Measurements from ENCODE around the gene SEC14L2. TPM values are rescaled to one million over a fixed set of nuclear protein-coding genes. Genes with fewer than 3 reads are reported as not detected.

SEC14L2 gene
- total and polyA plus RNA-seq, 8 donors = 2.6 to 6.6 (median 3.8) TPM

DNA sequence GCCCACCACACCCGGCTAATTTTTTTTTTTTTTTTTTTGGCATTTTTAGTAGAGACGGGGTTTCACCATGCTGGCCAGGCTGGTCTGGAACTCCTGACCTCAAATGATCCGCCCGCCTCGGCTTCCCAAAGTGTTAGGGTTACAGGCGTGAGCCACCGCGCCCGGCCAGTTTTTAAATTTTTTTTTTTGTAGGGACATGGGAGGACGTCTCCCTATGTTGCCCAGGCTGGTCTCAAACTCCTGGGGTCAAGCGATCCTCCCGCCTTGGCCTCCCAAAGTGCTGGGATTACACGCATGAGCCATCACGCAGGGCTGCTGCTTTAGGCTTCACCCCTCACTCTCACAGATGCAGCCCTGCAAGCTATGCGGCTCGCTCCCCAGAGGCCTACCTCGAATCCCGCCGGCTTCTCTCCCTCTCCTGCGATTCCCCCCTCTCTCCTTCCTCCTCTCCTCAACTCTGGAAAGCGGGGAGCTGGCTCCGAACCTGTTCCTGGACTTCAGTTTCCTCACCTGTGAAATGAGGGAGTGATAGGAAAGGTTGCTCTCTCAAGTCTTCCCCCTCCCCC lies 39.1 kb upstream of the SEC14L2 start:
- peaks cover 0 to 22% (median 10%) of the 10 kb centered on the region in 3 donors for H3K4me1 ChIP-seq
- intact Hi-C loops (cut with DNase I) = no loop called here
- peak overlapping the region in 2 of 4 donors; percentile 68 to 76 for H3K4me3 ChIP-seq
- no peak for TF ChIP-seq CTCF (IDR thresholded peaks at IDR 0.05)
- DNase-seq (no peak), FAIRE-seq (no peak), ATAC-seq (no peak)
- no peaks in the 10 kb centered on the region for H3K9me3 ChIP-seq
- no peaks in the 10 kb centered on the region for H3K27me3 ChIP-seq
- WGBS, 2 donors = 44 to 51% methylated on average over 22 of the region's 22 CpGs
- no peak overlapping the region for H3K27ac ChIP-seq
- peaks cover 0 to 3% (median 2%) of the 10 kb centered on the region in 3 donors for H3K36me3 ChIP-seq

- WGBS, 2 donors = 77 to 94% methylated on average over 6 of the region's 6 CpGs
- no peaks in the 10 kb centered on the region for H3K36me3 ChIP-seq
- H3K4me1 ChIP-seq = peaks cover 0 to 21% (median 10%) of the 10 kb centered on the region in 3 donors
- H3K27me3 ChIP-seq = no peaks in the 10 kb centered on the region
- no peak overlapping the region for H3K4me3 ChIP-seq
- ATAC-seq (no peak), DNase-seq (no peak), FAIRE-seq (no peak)
- H3K9me3 ChIP-seq = no peaks in the 10 kb centered on the region
- TF ChIP-seq CTCF (IDR thresholded peaks at IDR 0.05) = no peak
- intact Hi-C loops (cut with DNase I) = no loop called here
- H3K27ac ChIP-seq = no peak overlapping the region
Observed at GRCh38 chr22:30358541-30358940, 38.3 kb upstream of the SEC14L2 start.

DNA sequence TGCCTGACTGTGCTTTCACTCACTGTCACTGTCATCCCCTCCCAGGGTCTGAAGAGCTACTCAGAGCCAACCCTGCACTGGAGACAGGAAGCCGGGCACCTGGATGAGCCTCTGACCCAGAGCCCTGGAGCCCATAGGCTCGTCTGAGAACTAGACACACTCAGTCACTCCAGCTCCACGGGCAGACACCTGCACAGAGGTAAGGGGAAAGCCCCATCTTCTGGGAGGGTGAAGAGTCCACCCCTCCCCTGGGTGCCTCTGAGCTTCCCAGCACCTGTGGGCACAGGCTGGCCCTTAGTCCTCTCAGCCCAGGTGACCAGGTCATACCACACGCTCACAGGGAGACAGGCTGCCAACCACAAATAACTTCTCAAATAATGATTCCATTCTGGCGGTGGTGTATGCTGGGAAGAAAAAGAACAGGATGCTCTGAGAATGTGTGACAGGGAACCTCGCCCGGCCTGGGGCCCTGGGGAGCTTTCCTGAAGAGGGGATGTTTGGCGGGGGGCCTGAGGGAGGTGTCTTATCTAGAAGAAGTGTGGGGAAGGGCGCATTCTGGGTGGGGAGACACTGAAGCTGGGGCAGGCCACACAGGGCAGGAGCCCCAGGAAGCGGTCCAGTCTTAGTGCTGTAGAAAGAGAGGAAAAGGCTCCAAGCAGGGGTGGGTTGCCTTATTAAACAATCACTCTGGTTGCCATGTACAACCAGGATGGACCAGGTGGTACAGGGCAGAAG lies 34.7 kb upstream of the SEC14L2 start:
- Histone ChIP-seq H3K4me3 (no peak overlapping the region), H3K27me3 (no peaks in the 10 kb centered on the region), H3K36me3 (no peaks in the 10 kb centered on the region), H3K27ac (no peak overlapping the region), H3K4me1 (no peaks in the 10 kb centered on the region), H3K9me3 (no peaks in the 10 kb centered on the region)
- intact Hi-C loops (cut with DNase I) = no loop called here
- FAIRE-seq = no peak
- no peak for ATAC-seq
- 81 to 86% methylated on average over 10 of the region's 10 CpGs for WGBS, 2 donors
- no peak for TF ChIP-seq CTCF (IDR thresholded peaks at IDR 0.05)
- no peak for DNase-seq

DNA sequence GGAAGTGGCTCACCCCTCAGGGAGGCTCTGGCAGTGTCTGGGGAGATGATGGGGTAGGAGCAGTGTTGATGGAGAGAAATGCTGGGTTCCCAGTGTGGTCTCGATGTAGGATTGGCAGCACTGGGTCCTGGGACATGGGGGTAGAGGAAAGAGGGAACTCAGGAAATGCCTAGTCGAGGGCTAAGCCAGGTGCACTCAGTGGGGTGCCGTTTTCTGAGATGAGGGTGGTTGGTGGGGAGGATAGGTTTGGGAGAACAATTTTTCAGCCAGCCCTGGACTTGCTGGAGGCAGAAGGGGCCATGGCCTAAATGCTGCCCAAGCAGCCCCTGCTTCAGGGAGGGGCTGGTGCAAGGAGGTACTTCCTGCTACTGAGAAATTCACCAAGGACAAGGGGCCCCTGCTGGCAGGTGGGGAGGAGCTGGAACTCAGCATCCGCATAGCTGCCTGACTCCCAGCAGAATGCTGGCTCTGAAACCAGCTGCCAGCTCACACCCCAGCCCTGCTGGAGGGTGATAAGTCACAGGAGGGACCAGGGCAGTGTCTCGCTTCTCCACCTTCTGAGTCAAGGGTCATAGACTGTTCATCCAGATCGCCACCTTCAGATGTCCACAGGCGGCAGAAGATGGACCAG lies 34.1 kb upstream of the SEC14L2 start:
- ATAC-seq (no peak), DNase-seq (no peak), FAIRE-seq (no peak)
- Histone ChIP-seq H3K4me1 (no peaks in the 10 kb centered on the region), H3K27me3 (no peaks in the 10 kb centered on the region), H3K36me3 (no peaks in the 10 kb centered on the region), H3K4me3 (no peak overlapping the region), H3K27ac (no peak overlapping the region), H3K9me3 (no peaks in the 10 kb centered on the region)
- intact Hi-C loops (cut with DNase I) = no loop called here
- 72 to 81% methylated on average over 7 of the region's 7 CpGs for WGBS, 2 donors
- no peak for TF ChIP-seq CTCF (IDR thresholded peaks at IDR 0.05)

- ATAC-seq (no peak), DNase-seq (no peak), FAIRE-seq (no peak)
- no peak overlapping the region for H3K27ac ChIP-seq
- H3K4me1 ChIP-seq = no peaks in the 10 kb centered on the region
- WGBS, 2 donors = 87 to 94% methylated on average over 18 of the region's 18 CpGs
- no peak for TF ChIP-seq CTCF (IDR thresholded peaks at IDR 0.05)
- no peaks in the 10 kb centered on the region for H3K9me3 ChIP-seq
- no peaks in the 10 kb centered on the region for H3K27me3 ChIP-seq
- H3K4me3 ChIP-seq = no peak overlapping the region
- no peaks in the 10 kb centered on the region for H3K36me3 ChIP-seq
- intact Hi-C loops (cut with DNase I) = no loop called here
Observed at GRCh38 chr22:30365891-30366290, 30.9 kb upstream of the SEC14L2 start.
